NCI-H146 treated with DMSO at 0.1 percent for 48 hours (cell line): ENCODE results near the gene OMA1.

Experiments
- DNase-seq: peaks from one replicate; lab custom pipeline; 2025; ENCODE audit not compliant: unreplicated experiment; lab: John Stamatoyannopoulos, UW

OMA1 gene

GRCh38 chr1:58460469-58460868, 86.1 kb downstream of the OMA1 start:
- no peak for DNase-seq

GRCh38 chr1:58459911-58460310, 86.6 kb downstream of the OMA1 start:
- no peak for DNase-seq

- DNase-seq, result no peak
Measured at GRCh38 chr1:58457023-58457635, 89.4 kb downstream of the OMA1 start.

GRCh38 chr1:58456470-58456869, 90.1 kb downstream of the OMA1 start:
- DNase-seq, result no peak

GRCh38 chr1:58454807-58455206, 91.7 kb downstream of the OMA1 start:
- no peak for DNase-seq

GRCh38 chr1:58454385-58454784, 92.1 kb downstream of the OMA1 start:
- no peak for DNase-seq

GRCh38 chr1:58451560-58452191, 94.8 kb downstream of the OMA1 start:
- no peak for DNase-seq

GRCh38 chr1:58447886-58448285, 98.6 kb downstream of the OMA1 start:
- no peak for DNase-seq

- DNase-seq, result no peak
Measured at GRCh38 chr1:58447042-58447441, 99.5 kb downstream of the OMA1 start.

- no peak for DNase-seq
Measured at GRCh38 chr1:58446368-58446767, 100.2 kb downstream of the OMA1 start.

GRCh38 chr1:58443986-58444868, 102.3 kb downstream of the OMA1 start:
- DNase-seq, result no peak

- no peak for DNase-seq
Measured at GRCh38 chr1:58442114-58442513, 104.4 kb downstream of the OMA1 start.

GRCh38 chr1:58441699-58442098, 104.8 kb downstream of the OMA1 start:
- peak; percentile 38 for DNase-seq

GRCh38 chr1:58440696-58441095, 105.8 kb downstream of the OMA1 start:
- no peak for DNase-seq

- DNase-seq, result no peak
Measured at GRCh38 chr1:58439946-58440345, 106.6 kb downstream of the OMA1 start.

- peak; percentile 34 for DNase-seq
Measured at GRCh38 chr1:58438468-58438867, 108.1 kb downstream of the OMA1 start.

- no peak for DNase-seq
Measured at GRCh38 chr1:58437623-58438022, 108.9 kb downstream of the OMA1 start.

GRCh38 chr1:58436615-58437297, 109.8 kb downstream of the OMA1 start:
- DNase-seq, result no peak

- DNase-seq, result no peak
Measured at GRCh38 chr1:58435376-58435775, 111.2 kb downstream of the OMA1 start.

- DNase-seq, result no peak
Measured at GRCh38 chr1:58434607-58435006, 111.9 kb downstream of the OMA1 start.

- no peak for DNase-seq
Measured at GRCh38 chr1:58434181-58434580, 112.3 kb downstream of the OMA1 start.
